GM19395 (cell line): ENCODE results near the gene RGS21.
A peak's percentile ranks its signal among the peaks of the same experiment; 100 is the strongest.
"Not testable (repeated sequence)": the region's sequence is repeated elsewhere in the genome, so short reads cannot be mapped to it uniquely, and the experiment has no call there.

Experiments
- ATAC-seq: cut with Tn5 transposase; IDR thresholded peaks from one replicate; pipeline ENCODE4 v1.9.1; 2021; ENCODE audit warnings: mild to moderate bottlenecking, moderate library complexity; ENCODE audit not compliant: unreplicated experiment

The RGS21 gene, protein sequence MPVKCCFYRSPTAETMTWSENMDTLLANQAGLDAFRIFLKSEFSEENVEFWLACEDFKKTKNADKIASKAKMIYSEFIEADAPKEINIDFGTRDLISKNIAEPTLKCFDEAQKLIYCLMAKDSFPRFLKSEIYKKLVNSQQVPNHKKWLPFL

DNA sequence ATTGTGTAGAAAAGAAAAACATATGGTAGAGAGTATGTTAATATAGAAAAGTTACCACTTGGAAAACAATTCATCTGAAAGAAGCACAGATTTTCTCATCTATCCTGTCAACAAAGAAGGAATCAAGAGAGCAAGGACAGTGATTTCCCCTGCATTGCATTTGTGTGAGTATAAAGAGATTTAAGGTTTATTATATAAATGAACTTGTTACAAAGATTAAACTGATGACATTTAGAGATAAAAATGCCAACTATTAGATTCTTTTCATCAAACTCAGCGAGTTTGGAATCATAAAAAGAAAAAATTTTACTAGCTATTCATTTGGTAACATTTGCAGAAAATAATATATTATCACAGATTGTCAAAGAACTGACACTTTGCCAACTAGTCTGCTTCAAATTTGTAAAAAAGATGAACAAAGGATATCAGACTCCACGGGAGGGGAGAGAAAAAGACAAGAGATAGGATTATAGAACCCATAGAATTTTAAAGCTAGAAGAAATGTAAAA is at the start of gene RGS21:
Gene RGS21, plus strand, starts transcription at position 51 of the 509 bp plus-strand sequence. CDS start 26,045 bp downstream, outside the sequence.
- no peak for ATAC-seq

DNA sequence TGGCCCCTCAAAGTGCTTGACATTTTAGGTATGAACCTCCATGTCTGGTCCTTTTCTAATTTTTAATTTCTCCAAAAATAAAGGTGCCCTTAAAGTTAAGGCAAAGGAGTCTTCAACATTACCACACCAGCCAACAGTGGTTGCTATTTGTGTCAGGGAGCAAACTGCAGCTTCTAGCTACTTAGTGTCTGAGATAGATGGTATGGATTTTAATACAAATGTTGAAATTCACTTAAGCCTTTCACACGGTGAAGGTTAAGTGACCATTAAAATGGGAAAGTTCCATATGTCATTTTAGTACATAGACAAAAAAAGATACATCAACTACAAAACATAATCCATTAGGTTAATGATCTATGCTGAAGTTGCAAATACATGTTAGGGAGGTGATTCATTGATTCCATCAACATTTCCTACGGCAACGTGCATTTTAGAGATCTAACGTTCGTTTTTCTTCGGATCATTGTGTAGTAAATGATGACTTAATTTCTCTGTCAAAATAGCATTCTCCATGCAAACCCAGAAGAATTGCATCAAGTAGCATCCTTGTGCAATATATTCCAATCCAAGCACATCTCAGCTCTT is 48.2 kb upstream of the RGS21 start:
- ATAC-seq: no peak

DNA sequence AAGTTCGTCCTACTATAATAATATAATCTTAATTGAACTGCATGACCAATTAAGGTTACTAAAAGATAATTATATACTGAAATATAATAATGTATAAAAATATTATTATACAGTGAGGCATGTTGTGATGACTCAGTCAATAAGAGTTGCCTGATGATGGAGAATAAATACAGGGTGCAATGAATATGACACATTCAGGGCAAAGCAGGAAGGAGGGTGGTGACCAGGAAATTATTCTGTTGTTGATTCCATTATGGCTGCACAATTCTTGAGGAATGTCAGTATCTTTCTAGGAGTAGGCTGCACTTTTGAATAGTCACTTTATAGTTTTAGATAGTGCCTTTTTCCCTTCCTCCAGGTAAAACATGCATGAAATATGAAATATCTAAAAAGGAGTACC is 46.4 kb upstream of the RGS21 start:
- no peak for ATAC-seq

DNA sequence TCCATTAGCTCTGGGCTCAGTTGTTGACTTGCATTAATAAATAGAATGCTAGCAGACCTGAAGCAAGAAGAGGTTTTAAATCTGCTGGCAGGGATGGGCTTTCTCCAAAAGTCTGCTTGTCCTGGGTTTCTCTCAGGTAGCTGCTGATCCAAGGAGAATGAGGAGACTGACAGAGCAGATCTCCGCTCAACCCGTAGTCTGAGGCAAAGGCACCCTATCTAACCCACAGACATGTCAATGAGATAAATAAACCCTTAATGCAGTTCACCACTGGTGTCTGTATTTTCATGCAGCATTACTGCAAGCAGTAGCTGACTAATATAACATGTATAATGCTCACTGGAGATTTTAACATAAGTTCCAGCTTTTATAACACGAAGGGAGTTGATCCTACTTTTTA is 44.1 kb upstream of the RGS21 start:
- ATAC-seq: no peak

DNA sequence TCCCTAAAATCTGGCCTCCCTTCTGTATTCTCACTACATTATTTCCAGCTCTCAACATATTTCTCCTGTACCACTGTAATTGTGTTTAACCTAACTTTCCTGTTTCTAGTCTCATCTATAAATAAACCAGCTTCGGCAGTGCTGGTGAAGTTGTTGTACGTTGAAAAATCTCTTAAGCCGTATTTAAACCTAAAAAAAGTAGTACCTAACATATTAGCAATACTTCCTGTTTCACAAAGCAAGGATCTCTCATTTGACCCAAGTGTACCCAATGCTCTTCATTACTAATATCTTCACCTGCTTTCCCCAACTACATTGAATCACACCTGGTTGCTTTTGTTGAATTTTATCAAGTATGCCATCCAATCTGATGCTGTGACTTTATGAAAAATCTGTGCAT is 42.2 kb upstream of the RGS21 start:
- ATAC-seq: no peak

DNA sequence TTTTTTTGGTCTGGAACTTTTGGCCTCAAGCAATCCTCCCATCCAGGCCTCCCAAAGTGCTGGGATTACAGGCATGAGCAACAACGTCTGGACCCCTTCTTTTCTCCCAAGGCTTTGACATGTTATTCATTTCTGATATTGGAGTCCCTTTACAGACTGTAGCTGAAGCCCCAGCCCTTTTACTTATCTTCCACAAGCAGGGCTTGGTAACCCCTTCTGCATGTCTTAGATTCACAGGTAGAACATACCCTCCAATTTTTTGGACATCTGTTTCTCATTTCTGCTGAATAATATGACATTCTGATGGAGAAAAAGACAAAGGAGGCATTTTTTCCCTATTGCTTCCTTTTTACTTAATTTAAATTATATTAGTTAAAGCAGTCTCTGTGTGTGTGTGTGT is 39.2 kb upstream of the RGS21 start:
- no peak for ATAC-seq

DNA sequence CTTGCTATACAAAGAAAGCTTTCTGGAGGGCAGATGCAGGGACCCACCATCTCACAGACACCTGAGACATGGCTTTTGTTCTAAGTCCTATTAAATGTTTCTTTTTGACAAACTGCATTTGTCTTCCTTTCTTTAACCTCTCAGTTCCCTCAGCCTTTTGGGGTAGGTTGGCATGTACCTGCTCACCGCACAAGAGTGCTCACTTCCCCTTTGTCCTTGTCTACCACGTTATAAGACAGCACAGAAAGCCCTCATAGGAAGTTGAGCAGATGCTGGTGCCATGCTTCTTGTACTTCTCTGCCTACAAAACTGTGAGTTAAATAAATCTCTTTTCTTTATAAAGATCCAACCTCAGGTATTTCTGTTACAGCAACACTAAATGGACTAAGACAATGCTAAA is 31.9 kb upstream of the RGS21 start:
- peak; percentile 50 for ATAC-seq

DNA sequence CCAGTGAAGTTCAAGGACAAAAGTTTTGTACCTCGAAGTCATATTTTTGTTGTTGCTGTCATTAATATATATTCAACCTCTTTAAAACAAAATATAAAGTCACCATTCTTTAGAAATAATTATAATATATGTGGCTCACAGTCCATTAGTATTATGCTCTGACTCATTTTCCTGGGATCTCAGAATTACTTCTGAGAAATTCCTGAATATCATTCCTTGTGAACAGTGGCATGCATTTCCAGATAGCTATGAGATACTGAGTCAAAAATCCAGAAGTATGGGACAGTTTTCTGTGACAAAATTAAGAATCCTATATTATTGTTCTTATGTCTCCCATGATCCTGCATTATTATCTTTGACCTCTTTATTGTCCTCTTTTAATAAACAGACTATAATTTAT is 13.8 kb upstream of the RGS21 start:
- no peak for ATAC-seq

DNA sequence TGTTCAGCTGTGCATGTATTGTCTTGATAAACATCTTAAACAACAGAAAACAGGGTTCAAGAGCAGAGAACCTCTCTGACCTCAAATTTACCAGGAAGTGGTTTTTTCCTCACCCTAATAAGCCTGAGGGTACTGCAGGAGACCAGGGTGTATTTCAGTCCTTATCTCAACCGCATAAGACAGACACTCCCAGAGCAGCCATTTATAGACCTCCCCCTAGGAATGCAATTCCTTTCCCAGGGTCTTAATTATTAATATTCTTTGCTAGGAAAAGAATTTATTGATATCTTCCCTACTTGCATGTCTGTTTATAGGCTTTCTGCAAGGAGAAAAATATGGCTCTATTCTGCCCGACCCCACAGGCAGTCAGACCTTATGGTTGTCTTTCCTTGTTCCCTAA is 8.5 kb upstream of the RGS21 start:
- not testable (repeated sequence) for ATAC-seq

DNA sequence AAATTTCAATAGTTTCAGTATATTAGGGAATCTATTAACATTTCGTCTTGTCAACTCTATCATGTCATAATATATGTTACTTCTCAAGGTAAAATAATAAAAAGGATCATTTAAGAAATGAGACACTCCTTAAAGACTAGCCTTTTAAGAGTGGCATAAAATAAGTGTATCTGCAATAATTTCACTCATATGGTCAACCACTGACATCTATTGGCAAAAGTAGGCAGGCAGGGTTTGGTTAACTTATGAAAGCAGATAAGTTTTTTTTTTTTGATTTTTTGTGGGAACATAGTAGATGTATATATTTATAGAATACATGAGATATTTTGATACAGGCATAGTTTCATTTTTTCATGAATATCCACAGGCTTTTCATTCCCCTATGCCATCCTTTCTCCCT is 5.5 kb upstream of the RGS21 start:
- ATAC-seq: no peak

DNA sequence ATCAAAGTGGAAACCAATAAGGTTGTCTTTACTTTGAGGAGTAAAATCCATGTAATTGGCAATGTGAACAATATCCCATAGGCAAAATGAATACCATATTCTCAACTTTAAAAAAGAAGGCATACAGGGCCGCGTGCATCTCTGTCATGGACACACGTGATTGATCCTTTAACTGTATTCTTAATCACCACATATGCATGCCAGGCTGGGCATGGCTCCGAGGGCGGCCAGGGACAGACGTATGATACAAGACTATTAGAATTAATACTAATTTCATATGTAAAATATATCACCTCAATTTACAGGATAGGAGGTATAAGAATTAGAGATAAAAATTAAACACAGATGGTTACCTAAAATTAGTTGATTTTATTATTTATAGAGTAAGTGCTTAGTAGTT is 11.2 kb downstream of the RGS21 start:
- ATAC-seq: no peak

DNA sequence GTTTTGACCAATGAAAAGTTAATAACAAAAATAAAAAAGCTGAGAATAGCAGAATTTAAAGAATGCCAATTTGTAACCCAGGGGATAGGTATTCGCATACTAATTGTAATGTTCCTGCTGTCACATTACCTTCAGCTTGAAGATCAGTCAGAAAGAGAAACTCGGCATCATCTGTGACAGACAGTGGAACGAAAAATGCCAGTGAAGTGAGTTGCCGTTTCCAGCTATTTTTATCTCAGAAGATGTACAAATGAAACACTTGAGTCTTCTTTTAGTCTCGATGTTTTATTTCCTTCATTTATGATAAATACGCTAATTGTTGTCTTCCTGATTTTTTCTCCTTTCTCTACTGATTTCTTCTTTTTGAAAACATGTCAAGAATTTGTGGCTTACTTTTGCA is 26.1 kb downstream of the RGS21 start:
- no peak for ATAC-seq

DNA sequence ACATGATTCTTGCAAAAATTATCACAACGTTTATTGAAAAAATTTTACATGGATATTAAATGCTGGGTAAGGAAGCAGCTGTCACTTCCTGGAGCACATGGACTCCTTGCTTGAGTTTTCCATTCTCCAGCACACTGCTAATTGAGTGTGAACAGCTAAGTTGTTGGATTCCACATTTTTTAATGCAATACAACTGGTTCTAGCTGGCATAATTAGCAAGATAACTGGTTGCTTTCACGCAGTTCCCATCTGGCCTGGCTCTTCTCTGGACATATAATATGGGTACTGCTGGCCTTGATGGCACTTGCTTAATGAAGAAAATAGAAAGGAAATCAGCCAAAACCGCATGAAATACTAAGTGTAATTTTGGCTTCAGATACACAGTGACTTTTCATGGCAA is 26.6 kb downstream of the RGS21 start:
- no peak for ATAC-seq

DNA sequence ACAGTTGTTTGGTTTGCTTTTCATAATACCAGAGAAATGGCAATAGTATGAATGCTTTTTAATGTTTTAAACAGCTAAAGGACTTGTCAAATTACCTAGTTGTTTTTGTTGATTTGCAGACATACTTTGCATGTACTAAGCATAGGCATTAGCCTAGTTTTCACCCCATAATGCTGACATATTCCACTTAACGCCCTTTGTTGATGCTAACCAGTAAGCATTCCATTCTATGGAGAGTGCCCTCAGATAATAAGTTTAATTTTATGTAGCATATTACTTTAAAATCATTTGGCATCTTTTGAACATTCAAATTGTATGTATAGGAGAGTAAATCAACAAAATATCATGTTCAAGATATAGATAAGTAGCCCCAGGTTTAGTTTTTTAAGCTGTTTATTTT is 32.5 kb downstream of the RGS21 start:
- no peak for ATAC-seq

DNA sequence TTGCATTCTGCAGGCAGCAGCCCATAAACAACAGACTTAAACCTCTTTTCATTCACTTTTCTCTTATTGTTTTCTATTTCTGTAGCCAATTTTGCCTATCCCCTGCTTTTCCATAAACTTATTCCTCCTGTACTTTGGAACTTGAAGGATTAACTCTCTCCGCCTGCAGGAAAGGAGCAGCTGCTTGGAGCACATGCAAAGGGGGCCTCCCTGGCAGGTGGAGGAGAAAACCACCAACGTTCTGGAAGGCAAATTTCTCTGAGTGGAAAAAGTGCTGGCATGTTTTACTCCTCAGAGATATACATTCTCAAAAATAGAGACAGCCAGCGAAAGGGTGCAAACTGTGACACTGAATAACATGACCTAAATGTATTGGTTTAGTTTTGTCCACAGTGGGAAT is 33.6 kb downstream of the RGS21 start:
- no peak for ATAC-seq

DNA sequence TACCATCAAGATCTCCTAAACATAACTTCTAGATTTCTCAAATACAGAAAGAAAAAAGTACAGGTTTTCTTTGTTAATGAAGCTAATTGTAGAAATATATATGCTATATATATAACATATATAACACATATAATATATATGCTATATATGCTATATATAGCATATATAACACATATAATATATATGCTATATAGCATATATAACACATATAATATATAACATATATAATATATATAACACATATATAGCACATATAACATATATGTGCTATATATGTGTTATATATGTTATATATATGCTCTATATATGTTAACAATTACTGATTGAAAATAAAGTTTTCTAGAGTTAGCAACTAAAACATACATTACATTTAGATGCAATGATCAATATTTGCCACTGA is 34.8 kb downstream of the RGS21 start:
- no peak for ATAC-seq

DNA sequence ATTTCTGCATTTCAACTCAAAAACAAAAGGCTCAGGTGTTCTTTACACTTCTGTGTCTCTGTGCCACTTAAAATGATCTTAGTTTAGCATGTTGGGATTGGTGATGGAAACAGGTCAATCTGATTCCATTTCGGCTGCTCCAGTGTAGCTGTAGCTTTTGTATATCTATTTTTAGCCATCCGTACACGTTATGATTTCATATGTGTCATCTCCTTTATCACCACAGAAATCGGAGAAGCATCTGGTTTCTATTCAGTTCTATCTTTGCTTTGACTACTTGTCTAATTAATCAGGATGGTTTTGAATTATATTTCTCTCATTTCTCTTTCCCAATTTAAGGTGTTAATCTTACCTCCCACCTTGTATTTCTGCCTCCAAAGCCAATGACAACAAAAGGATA is 41.1 kb downstream of the RGS21 start:
- ATAC-seq: no peak

DNA sequence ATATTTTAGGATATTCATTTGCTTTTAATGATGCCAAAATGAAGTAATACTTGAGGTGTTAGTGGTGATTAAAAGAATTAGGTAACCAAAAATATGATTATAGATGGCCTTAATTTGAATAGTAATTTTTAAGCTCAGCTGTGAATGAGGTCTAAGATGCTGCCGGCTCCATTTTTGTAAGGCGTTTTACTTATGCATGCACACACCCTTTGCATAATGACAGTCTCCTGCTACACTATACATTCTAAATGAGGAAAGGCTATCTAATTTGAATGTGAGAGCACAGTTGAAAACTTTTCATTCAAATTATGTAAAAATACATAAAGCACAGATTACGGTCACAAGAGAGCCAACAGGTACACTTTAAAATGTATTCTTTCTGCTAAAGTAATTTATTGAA is 41.6 kb downstream of the RGS21 start:
- no peak for ATAC-seq

DNA sequence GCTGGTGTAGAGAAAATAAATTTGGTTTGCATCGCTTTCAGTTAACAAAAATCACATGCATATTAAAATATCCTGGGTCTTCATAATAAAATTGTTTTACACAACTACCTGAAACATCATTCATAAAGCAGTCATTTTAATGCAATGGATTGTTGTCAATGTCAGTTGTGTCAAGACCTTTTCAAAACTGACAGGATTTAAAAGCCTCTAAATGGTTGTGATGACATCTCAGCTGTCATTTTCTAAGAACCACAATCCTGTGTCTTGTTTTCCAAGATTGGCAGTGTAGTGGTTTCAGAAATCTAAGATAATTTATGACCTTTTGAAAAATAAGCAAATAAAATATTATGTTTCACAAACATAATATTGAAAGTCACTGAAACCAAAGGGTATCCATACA is 42.0 kb downstream of the RGS21 start:
- ATAC-seq: no peak

DNA sequence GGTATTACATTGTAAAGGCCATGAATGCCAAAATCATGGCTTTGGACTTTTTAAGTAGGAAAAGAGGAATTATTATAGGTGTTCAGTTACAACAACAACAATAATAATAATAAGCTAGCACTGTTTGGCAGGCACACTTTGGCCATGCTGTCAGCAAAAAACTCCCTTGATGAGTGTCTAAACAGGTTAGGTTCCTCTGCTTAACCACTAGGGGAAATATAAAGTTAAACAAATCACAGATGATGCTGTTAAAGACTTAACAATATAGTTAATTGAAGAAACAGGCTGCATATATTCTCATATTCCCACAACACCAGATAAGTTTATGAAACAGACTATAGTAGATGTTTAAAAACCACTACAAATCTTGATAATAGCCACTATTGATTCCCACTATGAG is 46.4 kb downstream of the RGS21 start:
- ATAC-seq: no peak

DNA sequence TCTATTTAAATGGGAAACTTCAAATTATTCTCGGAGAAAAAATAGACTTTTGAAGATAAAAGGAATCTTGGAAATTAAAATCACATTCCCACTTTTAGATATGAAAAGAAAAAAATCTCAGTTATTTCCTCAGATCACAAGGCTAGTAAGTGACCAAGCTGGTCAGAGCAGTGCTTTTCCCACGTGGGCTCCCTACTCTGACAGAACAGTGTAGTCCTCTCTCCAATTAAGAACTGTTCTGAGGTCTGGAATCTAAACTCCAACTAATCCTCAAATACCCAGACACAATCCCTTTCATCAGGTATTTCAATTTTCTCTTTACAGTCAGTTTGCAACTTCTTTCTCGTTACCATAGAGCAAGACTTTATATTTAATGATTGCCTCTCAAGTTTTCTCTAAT is 50.6 kb downstream of the RGS21 start:
- ATAC-seq: no peak

DNA sequence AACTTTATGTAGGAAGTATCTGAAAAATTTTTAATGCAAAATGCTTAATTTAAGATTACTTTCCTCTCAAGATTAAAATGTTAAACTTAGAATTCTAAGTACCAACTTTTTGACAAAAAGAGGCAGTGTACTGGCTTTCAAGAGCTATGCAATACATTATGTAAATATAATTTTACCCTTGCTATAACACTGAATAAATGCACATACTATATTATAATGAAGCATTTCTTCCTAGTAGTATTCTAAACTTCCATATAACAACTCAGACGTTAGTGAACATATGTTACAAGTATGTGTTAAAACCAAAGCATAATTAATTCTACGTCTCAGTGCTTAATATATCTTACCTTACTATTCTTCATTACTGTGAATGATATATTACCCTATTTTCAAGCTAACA is 58.5 kb downstream of the RGS21 start:
- ATAC-seq: no peak

DNA sequence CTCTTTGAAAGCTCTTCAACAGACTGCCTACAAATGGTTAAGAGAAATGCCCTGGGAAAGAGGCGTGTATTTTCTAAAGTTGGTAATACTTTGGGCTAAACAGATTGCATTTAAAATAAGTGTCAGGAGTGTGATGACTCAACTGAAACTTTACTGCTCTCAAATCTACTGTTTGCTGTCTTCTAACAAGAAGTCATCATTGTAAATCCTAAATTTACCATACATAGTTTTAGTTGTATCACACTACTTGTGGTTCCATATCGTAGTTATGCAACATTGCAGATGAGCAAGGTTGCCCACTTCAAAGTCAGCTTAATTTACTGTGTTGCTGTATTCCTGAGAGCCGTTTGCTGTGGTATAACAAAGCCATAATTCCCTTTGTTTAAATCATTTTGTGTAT is 59.6 kb downstream of the RGS21 start:
- no peak for ATAC-seq
